Measurements from ENCODE around the gene OTX2. TPM values are rescaled to one million over a fixed set of nuclear protein-coding genes. Genes with fewer than 3 reads are reported as not detected.

The OTX2 gene
- total RNA-seq, 1 donor from 2014 or later: not detected

GRCh38 chr14:56797003-56797568, 13.2 kb downstream of the OTX2 start:
- H3K27ac Mint-ChIP-seq: no peak overlapping the region
- TF ChIP-seq, protein P1, sequence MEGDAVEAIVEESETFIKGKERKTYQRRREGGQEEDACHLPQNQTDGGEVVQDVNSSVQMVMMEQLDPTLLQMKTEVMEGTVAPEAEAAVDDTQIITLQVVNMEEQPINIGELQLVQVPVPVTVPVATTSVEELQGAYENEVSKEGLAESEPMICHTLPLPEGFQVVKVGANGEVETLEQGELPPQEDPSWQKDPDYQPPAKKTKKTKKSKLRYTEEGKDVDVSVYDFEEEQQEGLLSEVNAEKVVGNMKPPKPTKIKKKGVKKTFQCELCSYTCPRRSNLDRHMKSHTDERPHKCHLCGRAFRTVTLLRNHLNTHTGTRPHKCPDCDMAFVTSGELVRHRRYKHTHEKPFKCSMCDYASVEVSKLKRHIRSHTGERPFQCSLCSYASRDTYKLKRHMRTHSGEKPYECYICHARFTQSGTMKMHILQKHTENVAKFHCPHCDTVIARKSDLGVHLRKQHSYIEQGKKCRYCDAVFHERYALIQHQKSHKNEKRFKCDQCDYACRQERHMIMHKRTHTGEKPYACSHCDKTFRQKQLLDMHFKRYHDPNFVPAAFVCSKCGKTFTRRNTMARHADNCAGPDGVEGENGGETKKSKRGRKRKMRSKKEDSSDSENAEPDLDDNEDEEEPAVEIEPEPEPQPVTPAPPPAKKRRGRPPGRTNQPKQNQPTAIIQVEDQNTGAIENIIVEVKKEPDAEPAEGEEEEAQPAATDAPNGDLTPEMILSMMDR (IDR thresholded peaks at IDR 0.05): no peak
- ATAC-seq (ENCODE audit: low read depth) (no peak), DNase-seq (no peak)
- H3K36me3 Mint-ChIP-seq (ENCODE audit: low read depth): no peaks in the 10 kb centered on the region
- ChIA-PET POLR2A (no interaction called here), CTCF (no interaction called here)
- H3K4me3 Mint-ChIP-seq: no peak overlapping the region
- H3K4me1 Mint-ChIP-seq: peaks cover 7% of the 10 kb centered on the region
- H3K9me3 Mint-ChIP-seq: no peaks in the 10 kb centered on the region
- intact Hi-C loops (cut with micrococcal nuclease): no loop called here
- H3K27me3 Mint-ChIP-seq: peaks cover 51% of the 10 kb centered on the region

- DNase-seq: no peak
- H3K36me3 Mint-ChIP-seq (ENCODE audit: low read depth): no peaks in the 10 kb centered on the region
- POLR2A ChIA-PET: no interaction called here
- peaks cover 51% of the 10 kb centered on the region for H3K27me3 Mint-ChIP-seq
- H3K4me3 Mint-ChIP-seq: no peak overlapping the region
- H3K9me3 Mint-ChIP-seq: no peaks in the 10 kb centered on the region
- TF ChIP-seq, protein P1 (IDR thresholded peaks at IDR 0.05): no peak
- ATAC-seq (ENCODE audit: low read depth): no peak
- no peak overlapping the region for H3K27ac Mint-ChIP-seq
- intact Hi-C loops (cut with micrococcal nuclease): no loop called here
- CTCF ChIA-PET: no interaction called here
- H3K4me1 Mint-ChIP-seq: peaks cover 7% of the 10 kb centered on the region
Observed at GRCh38 chr14:56796259-56796658, 14.0 kb downstream of the OTX2 start.

- TF ChIP-seq, protein P1 (IDR thresholded peaks at IDR 0.05): no peak
- no peaks in the 10 kb centered on the region for H3K36me3 Mint-ChIP-seq (ENCODE audit: low read depth)
- intact Hi-C loops (cut with micrococcal nuclease): no loop called here
- H3K27me3 Mint-ChIP-seq: peaks cover 50% of the 10 kb centered on the region
- H3K27ac Mint-ChIP-seq: no peak overlapping the region
- H3K4me3 Mint-ChIP-seq: no peak overlapping the region
- DNase-seq: no peak
- no peak for ATAC-seq (ENCODE audit: low read depth)
- CTCF ChIA-PET: no interaction called here
- POLR2A ChIA-PET: no interaction called here
- H3K9me3 Mint-ChIP-seq: no peaks in the 10 kb centered on the region
- H3K4me1 Mint-ChIP-seq: peaks cover 7% of the 10 kb centered on the region
Observed at GRCh38 chr14:56795284-56795622, 15.0 kb downstream of the OTX2 start.

GRCh38 chr14:56794557-56795283, 15.6 kb downstream of the OTX2 start:
- intact Hi-C loops (cut with micrococcal nuclease): no loop called here
- Mint-ChIP-seq H3K4me1 (peaks cover 7% of the 10 kb centered on the region), H3K36me3 (ENCODE audit: low read depth) (no peaks in the 10 kb centered on the region), H3K27ac (no peak overlapping the region), H3K27me3 (peaks cover 53% of the 10 kb centered on the region), H3K4me3 (no peak overlapping the region), H3K9me3 (no peaks in the 10 kb centered on the region)
- POLR2A ChIA-PET: no interaction called here
- CTCF ChIA-PET: no interaction called here
- DNase-seq (no peak), ATAC-seq (ENCODE audit: low read depth) (no peak)
- TF ChIP-seq, protein P1 (IDR thresholded peaks at IDR 0.05): no peak

DNA sequence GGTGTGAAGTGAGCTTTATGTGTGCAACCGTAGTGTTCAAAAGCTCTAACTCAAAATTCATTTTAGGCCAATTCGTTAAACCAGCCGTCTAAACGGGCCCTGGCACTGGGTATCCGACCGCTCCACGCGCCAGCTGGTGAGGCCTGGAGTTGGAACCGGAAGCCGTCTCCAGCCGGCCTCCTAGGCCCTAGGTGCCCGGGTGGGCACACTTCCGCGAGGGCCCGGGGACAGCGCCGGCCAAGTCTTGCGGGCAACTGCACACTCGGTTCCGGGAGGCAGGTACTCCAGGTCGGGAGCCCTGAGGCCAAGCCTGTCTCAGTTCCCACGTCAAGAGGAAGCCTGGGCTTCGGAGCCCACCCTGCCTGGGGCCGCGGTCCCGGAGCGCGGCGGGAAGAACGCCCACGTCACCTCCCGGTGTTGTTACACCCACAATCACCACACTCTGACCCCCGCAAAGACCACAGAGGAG, 16.2 kb downstream of the OTX2 start:
- TF ChIP-seq, protein P1 (IDR thresholded peaks at IDR 0.05): no peak
- CTCF ChIA-PET: no interaction called here
- intact Hi-C loops (cut with micrococcal nuclease): no loop called here
- H3K4me3 Mint-ChIP-seq: no peak overlapping the region
- peaks cover 48% of the 10 kb centered on the region for H3K27me3 Mint-ChIP-seq
- no peaks in the 10 kb centered on the region for H3K9me3 Mint-ChIP-seq
- peaks cover 7% of the 10 kb centered on the region for H3K4me1 Mint-ChIP-seq
- no peaks in the 10 kb centered on the region for H3K36me3 Mint-ChIP-seq (ENCODE audit: low read depth)
- no peak overlapping the region for H3K27ac Mint-ChIP-seq
- DNase-seq (no peak), ATAC-seq (ENCODE audit: low read depth) (no peak)
- POLR2A ChIA-PET: no interaction called here

Measured in activated B cell treated with CpG ODN at 0.5 μM for 24 hours (primary cell).